Measurements from ENCODE around the gene ELK4.

DNA sequence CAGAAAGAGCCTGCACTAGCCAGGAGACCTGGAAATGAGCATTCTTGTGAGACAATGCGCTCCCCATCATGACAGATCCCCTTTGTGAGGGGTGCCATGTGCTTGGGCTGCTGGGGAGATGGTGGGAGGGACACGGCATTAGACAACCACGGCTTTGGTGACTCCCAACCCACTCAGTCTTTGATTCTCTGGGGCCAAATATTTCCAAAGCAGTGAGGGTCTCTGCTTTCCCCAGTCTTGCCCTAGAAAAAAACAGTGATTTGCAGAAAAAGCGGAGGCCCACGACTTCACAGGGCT lies 38.3 kb upstream of the ELK4 start:
- TF ChIP-seq SIN3A (IDR thresholded peaks at IDR 0.05; ENCODE audit: borderline replicate concordance, low read depth, low read length) (no peak), GATA2 (CRISPR knock-in tag; IDR thresholded peaks at IDR 0.05) (no peak), POLR2AphosphoS5 (IDR thresholded peaks at IDR 0.05; ENCODE audit: low read depth, low read length) (no peak), JUND (IDR thresholded peaks at IDR 0.05) (no peak), SMC3 (IDR thresholded peaks at IDR 0.05; ENCODE audit: low read depth, low read length) (no peak), FOSL2 (IDR thresholded peaks at IDR 0.05; ENCODE audit: borderline replicate concordance, low read depth) (no peak)
- TF ChIP-seq, protein P1, sequence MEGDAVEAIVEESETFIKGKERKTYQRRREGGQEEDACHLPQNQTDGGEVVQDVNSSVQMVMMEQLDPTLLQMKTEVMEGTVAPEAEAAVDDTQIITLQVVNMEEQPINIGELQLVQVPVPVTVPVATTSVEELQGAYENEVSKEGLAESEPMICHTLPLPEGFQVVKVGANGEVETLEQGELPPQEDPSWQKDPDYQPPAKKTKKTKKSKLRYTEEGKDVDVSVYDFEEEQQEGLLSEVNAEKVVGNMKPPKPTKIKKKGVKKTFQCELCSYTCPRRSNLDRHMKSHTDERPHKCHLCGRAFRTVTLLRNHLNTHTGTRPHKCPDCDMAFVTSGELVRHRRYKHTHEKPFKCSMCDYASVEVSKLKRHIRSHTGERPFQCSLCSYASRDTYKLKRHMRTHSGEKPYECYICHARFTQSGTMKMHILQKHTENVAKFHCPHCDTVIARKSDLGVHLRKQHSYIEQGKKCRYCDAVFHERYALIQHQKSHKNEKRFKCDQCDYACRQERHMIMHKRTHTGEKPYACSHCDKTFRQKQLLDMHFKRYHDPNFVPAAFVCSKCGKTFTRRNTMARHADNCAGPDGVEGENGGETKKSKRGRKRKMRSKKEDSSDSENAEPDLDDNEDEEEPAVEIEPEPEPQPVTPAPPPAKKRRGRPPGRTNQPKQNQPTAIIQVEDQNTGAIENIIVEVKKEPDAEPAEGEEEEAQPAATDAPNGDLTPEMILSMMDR (IDR thresholded peaks at IDR 0.05) = no peak
- TF ChIP-seq, protein P2, sequence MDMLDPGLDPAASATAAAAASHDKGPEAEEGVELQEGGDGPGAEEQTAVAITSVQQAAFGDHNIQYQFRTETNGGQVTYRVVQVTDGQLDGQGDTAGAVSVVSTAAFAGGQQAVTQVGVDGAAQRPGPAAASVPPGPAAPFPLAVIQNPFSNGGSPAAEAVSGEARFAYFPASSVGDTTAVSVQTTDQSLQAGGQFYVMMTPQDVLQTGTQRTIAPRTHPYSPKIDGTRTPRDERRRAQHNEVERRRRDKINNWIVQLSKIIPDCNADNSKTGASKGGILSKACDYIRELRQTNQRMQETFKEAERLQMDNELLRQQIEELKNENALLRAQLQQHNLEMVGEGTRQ (IDR thresholded peaks at IDR 0.05; ENCODE audit: borderline replicate concordance, low read depth, low read length) = no peak
- TF ChIP-seq, protein P3, sequence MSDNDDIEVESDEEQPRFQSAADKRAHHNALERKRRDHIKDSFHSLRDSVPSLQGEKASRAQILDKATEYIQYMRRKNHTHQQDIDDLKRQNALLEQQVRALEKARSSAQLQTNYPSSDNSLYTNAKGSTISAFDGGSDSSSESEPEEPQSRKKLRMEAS (IDR thresholded peaks at IDR 0.05; ENCODE audit: low read depth) = no peak

All from SK-N-SH (cell line).